ENCODE results near the gene FOXK1.

DNA sequence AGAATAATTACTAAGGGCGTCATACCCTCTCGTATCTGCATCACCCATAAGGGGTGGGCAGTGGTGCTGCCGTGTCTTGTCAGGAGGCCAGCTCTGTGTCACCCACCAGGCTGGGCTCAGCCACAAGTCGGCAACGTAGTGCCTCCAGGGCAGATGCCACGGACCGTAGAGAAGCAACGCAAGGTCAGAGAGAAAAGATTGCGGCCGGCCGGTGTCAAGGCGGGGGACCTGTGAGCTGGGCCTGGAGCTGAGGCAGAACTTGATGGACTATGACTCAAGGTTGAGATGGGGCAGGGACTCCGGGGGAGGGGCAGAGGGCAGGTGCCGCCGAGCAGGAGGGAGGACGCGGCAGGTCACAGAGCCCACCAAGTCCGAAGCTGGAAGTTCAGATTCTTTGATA lies 29.5 kb downstream of the FOXK1 start:
- TF ChIP-seq EZH2 (IDR thresholded peaks at IDR 0.05) = no peak
- TF ChIP-seq POLR2AphosphoS5 (IDR thresholded peaks at IDR 0.05; ENCODE audit: borderline replicate concordance, low read depth, low read length) = no peak
- no peak for TF ChIP-seq FOXP2 (optimal IDR thresholded peaks at IDR 0.05; ENCODE audit: control extremely low read depth, extremely low read length, insufficient read depth)
